NCI-H69 (cell line): ENCODE data around the gene RASA3.

ENCODE experiments used
- DNase-seq: peaks from one replicate; lab custom pipeline; 2025; lab: John Stamatoyannopoulos, UW

Gene RASA3

DNA sequence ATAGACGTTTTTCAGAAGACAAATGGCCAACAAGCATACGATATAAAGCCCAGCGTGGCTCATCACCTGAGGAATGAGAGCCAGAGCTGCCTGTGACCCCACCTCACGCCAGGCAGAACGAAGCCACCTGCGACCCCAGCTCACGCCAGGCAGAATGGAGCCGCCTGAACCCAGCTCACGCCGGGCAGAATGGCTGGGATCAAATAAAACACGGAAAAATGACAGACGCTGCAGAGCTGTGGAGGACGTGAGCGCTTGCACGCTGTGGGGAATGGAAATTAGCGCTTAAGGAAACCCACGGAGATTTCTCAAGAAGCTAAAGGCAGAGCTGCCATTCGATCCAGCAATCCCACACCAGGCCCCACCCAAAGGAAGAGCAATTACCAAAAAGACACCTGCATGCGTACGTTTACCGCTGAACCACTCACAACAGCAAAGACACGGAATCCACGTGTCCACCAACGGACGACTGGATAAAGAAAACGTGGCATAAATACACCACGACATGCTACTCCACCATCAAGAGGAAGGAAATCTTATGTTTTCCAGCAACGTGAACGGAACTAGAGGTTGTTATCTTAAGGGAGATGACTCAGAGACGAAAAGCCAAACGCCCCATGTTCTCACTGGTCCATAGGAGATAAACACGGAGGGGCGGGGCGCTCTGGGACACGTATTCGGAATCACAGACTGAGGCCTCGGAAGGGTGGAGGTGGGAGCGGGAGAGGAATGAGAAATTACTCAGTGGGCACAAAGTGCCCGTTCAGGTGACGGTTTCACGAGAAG lies 127.8 kb downstream of the RASA3 start:
- no peak for DNase-seq

DNA sequence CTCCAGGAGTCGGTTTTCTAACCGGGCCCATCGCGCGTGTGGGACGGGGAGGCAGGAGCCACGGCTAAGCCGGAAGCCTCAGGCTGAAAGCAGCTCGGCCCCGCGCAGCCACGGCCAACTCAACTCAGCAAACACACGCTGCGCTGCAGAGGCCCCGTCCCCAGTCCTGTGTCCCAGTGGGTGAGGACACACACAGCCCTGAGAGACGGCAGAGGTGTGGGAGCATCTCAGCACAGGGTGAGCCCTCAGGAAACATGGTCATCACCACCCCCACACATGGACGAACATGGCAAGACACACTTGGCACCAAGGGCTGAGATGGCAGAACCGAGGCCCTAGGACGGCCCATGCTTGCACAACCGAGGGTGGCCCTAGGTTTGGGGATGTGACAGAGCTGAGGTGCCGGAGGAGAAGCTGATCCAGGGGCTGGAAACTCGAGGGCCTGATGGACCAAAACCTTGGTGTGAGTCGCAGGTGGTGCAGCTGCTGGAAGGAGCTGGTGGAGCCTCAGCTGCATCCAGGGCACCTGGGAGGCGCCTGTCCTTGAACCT lies 129.6 kb downstream of the RASA3 start:
- DNase-seq: no peak

DNA sequence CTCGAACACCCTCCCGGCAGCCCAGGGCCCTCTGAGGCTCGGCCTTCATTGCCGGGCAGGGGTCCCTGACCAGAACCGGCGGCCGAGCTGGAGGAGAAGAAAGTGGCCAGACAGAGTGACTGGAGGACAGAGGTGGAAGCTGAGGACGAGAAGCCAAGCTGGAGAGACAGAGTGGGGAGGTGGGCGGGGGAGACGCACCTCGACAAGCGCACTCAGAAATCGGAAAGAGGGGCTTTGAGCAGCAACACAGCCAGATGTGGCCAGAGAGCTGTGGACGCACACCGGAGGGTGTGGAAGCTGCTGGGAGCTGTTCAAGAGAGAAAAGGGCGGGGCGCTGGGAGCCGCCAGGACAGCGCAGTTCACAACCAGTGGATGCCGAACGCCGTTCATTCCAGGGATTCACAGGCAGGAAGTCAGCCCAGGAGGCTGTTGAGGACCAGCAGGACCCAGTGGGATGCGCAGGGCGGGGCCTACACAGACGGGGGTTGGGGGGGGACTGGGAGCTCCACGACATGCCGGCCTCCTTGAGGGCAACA lies 130.3 kb downstream of the RASA3 start:
- peak; percentile 23 for DNase-seq

GRCh38 chr13:114001331-114002008 lies 131.0 kb downstream of the RASA3 start:
- DNase-seq: no peak

DNA sequence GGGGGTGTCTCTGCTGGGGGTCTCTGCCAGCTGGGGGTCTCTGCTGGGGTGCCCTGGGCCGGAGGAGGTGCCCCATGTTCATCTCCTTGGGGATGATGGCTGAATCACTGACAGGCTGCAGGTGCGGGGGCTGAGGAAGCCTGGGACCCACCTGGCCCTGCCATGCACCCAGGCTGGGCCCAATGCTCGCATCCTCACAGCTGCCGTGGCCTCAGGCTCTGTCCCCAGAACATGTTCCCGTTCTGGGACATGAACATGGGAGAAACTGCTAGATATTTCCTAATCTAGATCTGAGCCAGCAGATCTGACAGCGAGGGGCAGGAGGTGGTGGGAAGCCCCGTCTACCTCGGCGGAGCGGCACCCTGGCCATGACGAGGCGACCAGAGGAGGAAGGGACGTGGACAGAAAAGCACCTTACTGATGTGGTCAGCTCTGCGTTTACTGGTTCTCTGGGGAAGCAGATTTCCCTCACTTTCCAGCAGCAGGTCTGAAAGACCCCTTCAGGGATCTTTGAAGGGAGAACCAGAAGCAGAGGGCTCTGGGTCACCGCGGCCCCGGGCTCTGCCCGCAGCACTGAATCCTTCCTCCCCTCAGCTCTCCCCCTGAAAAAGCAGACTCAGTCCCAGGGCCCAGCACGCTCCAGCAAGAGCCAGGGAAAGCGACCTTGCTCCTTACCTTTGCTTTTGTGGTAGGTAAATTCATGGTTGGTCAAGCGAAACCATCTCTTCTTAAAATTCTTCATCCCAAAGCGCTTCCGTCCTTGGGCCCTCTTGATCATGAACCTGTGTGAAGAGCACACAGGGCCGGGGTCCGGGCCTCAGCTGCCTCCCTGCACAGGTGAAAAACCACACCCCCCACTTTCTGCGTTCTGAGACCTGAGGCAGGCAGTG lies 132.0 kb downstream of the RASA3 start:
- DNase-seq: no peak

DNA sequence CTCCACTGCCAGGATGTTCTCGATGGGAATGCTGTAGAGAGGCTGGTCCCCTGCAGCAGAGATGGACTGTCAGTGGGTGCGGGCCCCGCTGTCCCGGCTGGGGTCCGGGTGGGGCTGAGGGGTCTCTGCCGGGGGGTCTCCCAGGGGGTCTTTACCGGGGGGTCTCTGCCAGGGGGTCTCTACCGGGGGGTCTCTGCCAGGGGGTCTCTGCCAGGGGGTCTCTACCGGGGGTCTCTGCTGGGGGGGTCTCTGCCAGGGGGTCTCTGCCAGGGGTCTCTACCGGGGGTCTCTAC lies 132.9 kb downstream of the RASA3 start:
- DNase-seq: no peak

GRCh38 chr13:113998781-113999617 lies 133.4 kb downstream of the RASA3 start:
- DNase-seq: no peak

GRCh38 chr13:113997845-113998751 lies 134.3 kb downstream of the RASA3 start:
- no peak for DNase-seq

DNA sequence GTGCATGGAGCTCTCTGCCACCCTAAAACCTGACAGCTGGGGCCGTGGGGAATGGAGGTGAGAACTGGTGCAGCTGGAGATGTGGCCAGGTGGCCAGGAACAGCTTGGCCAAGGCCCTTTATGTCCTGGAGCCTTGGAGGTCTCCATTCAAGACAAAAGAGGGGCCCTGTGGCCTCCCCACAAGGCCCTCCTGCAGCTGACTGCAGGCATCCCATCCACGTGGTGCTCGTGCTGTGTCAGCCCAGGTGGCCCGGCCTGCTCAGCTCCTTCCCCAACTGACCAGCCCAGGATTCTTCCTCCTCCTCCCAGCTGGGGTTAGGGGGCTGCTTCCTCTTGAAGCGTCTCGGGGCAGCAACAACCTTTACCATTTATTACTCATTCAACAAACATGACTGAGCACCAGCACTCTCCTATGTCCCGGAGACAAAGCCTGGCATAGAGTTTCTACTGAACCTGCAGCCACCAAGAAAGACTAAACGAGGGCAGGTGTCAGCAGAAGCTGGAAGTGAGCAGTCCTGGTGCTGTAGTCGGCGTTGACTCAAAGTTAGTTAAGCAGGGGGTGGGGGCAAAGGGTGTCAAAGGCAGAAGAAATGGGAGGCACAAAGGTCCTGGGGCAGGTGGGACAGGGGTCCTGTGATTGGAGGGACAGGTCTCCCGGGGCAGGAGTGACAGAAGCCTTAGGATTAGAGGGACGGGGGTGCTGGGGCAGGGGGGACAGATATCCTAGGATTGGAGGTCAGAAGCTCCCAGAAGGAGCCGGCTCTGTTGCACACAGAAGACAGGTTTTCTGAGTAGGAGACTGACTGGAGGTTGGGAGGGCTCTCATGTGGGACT lies 135.3 kb downstream of the RASA3 start:
- DNase-seq: no peak

DNA sequence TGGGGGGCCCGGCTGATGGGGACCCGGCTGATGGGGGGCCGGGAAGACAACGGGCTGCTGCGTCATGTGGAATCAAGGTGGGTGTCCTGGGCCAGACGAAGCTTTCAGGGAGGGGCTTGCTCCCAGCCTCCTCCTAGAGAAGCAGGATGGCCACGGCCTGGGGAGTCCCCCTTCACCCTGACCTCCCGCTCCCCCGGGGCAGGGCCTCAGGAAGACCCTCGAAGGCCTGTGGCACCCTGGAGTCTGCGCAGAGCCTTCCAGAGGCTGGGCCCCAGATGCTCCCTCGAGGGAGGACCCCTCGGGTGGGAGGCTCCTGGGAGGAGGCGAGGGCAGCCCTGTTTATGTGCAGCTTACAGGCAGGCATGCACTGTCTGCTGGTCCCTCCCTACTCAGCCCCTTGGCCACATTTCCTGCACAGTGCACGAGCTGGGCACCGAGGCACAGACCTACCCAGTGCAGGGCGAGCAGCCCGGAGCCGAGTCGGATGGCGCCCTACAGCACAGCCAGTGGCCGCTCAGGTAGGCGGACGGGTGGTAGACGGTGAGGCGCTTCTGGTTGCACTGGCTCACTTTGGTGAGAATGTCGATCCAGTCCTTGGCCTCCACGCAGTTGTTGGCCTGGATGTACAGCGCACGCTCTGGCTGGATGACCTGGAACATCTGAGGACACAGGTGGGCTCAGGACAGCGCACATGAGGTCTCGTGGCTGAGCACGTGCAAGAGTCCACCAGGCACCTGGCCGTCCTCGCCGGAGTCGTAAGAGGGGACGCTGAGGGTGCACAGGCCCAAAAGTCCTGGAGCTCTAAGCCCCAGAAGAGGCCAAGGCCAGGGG lies 136.1 kb downstream of the RASA3 start:
- DNase-seq: no peak

DNA sequence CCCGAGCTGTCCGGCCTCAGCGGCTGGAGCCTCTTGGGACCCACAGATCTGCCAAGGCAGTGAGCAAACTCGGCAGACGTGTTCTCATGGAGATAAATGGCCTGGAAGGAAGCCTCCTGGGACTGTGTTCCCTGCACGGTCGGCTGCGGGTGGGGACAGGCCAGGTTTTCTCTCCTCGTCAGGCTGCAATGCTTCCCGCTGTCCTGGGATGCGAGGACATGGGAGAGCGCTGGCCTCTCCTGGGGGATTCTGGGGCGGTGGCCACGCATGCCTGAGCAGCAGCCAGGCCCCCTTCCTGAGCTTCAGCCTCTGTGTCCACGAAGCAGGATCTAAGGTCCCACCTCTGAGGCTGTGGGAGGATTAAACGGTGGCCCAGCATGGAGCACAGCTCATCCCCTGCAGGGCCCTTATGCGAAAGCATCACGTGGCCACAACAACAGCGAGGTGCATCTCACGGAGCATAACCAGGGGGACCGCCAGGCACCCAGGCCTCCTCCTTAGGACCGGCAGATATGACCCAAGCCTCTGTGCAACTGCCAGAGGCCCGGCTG lies 137.3 kb downstream of the RASA3 start:
- DNase-seq: no peak

- no peak for DNase-seq
Measured at GRCh38 chr13:113992276-113993005, 140.0 kb downstream of the RASA3 start.

DNA sequence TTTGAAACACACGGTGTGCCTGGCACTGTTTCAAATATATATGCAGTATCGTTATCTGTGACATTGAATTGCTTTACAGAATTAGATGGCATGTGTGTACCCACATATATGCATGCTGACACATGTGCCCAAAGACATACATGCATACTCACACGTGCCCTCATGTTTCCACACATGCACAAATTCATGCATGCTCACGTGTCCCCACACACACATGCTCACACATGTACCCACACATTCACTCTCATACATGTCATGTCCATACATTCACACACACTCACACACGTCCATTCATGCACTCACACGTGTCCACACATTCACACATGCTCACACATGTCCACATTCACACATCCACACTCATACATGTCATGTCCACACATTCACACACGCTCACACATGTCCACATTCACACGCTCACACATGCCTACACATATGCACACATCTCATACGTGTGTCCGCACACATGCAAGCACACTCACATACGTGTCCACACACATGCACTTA lies 140.7 kb downstream of the RASA3 start:
- DNase-seq: no peak

- DNase-seq: peak; percentile 20
Measured at GRCh38 chr13:113991191-113991669, 141.2 kb downstream of the RASA3 start.

DNA sequence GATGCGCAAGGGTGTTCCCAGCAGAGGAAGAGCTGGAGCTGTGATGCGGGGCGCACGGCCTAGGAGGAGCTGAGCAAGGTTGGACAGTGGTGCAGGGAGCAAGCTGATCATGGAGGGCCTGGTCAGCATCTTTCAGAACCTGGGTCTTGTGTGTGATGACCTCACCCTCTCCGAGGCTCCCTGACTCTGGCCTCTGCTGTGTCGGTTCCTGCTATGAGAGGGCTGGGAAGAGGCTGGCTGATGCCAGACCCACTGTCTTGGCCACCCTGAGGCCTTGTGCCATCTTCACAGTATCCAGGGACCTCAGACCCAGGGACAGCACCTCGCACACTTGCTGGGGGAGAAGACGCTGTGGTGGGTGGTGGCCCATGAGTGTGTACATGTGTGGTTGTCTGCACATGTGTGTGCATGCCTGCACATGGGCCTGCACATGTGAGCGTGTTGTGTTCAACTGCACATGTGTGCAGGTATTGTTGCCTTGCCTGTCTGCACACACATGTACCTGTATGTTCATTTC lies 142.0 kb downstream of the RASA3 start:
- DNase-seq: no peak

DNA sequence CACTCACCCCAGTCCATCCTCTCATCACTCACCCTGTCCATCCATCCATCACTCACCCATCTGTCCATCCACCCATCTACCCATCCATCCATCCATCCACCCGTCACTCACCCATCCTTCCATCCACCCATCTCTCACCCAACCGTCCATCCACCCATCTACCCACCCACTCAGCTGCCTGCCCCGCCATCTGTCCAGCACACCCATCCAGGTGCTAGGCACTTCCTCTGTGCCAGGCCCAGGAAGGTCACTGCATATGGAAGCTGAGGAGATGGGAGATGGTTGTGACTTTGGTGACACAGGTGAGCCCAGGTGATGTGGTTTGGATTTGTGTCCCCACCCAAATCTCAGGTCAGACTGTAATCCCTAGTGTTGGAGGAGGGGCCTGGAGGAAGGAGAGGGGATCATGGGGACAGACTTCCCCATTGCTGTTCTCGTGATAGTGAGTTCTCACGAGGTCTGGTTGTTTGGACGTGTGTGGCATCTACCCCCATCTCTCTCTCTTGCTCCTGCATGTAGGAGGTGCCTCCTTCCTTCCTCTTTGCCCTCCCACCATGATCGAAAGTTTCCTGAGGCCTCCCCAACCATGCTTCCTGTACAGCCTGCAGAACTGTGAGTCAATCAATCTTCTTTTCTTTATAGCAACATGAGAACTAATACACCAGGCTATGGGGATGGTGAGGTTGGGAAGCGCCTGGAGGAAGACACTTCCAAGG lies 142.7 kb downstream of the RASA3 start:
- DNase-seq: no peak
